ENCODE results near the gene KCNQ4.

KCNQ4 gene

GRCh38 chr1:40783001-40783905 is at the start of gene KCNQ4:
KCNQ4 (plus strand) TSS chr1:40783787; CDS start chr1:40784094, 307 bp downstream.
- peak; percentile 39 for DNase-seq

- no peak for DNase-seq
These were observed 48.5 kb upstream of the KCNQ4 start for GRCh38 chr1:40734882-40735628.

GRCh38 chr1:40736085-40736531 is 47.5 kb upstream of the KCNQ4 start:
- no peak for DNase-seq

GRCh38 chr1:40738831-40739230 is 44.8 kb upstream of the KCNQ4 start:
- no peak for DNase-seq

- no peak for DNase-seq
These were observed 44.1 kb upstream of the KCNQ4 start for GRCh38 chr1:40739455-40740008.

GRCh38 chr1:40740039-40740996 is 43.3 kb upstream of the KCNQ4 start:
- no peak for DNase-seq

- no peak for DNase-seq
These were observed 42.4 kb upstream of the KCNQ4 start for GRCh38 chr1:40740997-40741736.

- no peak for DNase-seq
These were observed 41.1 kb upstream of the KCNQ4 start for GRCh38 chr1:40742363-40743061.

GRCh38 chr1:40743452-40743851 is 40.1 kb upstream of the KCNQ4 start:
- no peak for DNase-seq

- no peak for DNase-seq
These were observed 39.7 kb upstream of the KCNQ4 start for GRCh38 chr1:40743860-40744259.

- DNase-seq = no peak
These were observed 38.4 kb upstream of the KCNQ4 start for GRCh38 chr1:40745176-40745575.

- DNase-seq = no peak
These were observed 37.1 kb upstream of the KCNQ4 start for GRCh38 chr1:40746344-40747090.

GRCh38 chr1:40748841-40749718 is 34.5 kb upstream of the KCNQ4 start:
- no peak for DNase-seq

- no peak for DNase-seq
These were observed 33.8 kb upstream of the KCNQ4 start for GRCh38 chr1:40749817-40750216.

- no peak for DNase-seq
These were observed 33.1 kb upstream of the KCNQ4 start for GRCh38 chr1:40750451-40750908.

GRCh38 chr1:40751802-40752201 is 31.8 kb upstream of the KCNQ4 start:
- DNase-seq = no peak

GRCh38 chr1:40753142-40753882 is 30.3 kb upstream of the KCNQ4 start:
- DNase-seq = no peak

GRCh38 chr1:40754201-40754600 is 29.4 kb upstream of the KCNQ4 start:
- no peak for DNase-seq

All from stimulated activated CD4-positive, alpha-beta T cell treated with anti-CD3 and anti-CD28 coated beads, Interleukin-4, amount 100 ng/mL, for 1 hour (primary cell).